Stimulated activated CD8-positive, alpha-beta memory T cell treated with anti-CD3 and anti-CD28 coated beads, Interleukin-12 subunit alpha, Interleukin-12 subunit beta, amount 100 ng/mL, for 4 hours (primary cell): ENCODE results near the gene UBAP2.
"Not testable (repeated sequence)": the region's sequence is repeated elsewhere in the genome, so short reads cannot be mapped to it uniquely, and the experiment has no call there.

Experiments
- DNase-seq: peaks from one replicate; pipeline ENCODE4 v3.0.0-alpha.2; 2020; ENCODE audit warnings: low read depth

UBAP2 gene

DNA sequence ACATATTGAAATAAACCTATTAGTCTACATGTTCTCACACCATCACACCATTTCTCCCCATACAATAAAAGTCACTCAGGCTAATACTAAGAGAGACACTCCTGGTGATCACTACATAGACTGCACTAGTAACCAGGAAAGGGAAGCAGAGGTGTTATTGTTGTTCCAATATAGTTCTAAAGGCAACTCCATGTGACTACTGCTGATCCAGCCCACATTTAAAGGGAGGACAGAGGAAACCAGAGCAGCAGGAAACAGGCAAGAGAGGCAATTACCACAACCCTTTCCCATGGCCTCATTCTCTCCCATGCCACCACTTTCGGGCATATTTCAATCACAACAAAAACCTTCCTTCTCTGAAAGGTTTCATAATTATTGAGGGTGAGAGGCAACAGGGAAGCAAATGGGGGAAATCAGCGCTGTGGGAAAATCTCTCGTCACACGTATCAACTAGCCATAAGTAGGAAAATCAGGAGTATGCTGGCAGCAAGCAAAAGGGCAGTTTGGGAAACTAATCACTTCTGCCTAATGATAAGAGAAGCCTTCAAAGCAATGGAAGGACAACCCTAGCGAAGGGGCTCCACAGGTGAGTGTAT is 1.8 kb downstream of the UBAP2 start:
- no peak for DNase-seq

- DNase-seq, result no peak
Measured at GRCh38 chr9:34045903-34046302, 2.8 kb downstream of the UBAP2 start.

DNA sequence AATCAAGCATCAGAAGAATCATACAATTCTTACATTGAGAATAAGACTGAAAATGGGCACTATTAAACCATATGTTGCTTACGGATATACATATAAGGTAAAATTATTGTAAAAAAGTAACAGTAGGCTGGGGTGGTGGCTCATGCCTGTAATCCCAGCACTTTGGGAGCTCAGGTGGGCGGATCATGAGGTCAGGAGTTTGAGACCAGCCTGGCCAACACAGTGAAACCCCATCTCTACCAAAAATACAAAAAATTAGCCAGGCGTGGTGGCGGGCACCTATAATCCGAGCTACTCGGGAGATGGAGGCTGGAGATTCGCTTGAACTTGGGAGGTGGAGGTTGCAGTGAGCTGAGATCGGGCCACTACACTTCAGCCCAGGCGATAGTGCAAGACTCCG is 6.6 kb downstream of the UBAP2 start:
- DNase-seq, result not testable (repeated sequence)

- not testable (repeated sequence) for DNase-seq
Measured at GRCh38 chr9:34038851-34039250, 9.8 kb downstream of the UBAP2 start.

DNA sequence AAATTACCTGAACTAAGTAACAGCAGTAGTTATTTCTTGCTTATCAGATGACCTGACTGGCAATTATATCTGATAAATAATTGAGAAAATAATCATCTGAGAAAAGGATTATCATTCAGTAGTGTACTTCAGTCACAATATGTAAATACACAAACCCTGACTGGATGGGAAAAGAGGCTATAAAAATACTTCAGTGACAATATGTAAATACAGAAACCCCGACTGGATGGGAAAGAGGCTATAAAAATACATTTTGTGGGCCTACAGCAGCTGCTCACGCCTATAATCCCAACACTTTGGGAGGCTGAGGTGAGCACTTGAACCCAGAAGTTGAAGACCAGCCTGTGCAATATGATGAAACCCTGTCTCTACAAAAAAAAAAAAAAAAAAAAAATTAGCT is 11.1 kb downstream of the UBAP2 start:
- DNase-seq, result no peak

- no peak for DNase-seq
Measured at GRCh38 chr9:34036625-34037024, 12.1 kb downstream of the UBAP2 start.

DNA sequence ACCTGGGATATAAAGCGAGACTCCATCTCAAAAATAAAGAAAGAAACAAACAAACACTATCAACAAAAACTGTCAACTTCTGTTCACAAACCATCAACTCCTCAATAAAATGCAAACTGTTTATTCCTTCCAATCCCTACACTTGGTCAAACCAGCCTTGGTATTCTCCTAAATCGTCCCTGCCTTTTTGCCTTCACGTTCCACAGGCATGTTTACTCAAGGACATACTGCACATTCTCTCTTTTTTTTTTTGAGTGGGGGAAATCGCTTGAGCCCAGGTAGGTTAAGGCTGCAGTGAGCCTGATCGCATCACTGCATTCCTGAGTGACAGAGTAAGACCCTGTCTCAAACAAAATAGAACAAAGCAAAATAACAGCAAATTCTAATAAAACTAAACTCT is 13.0 kb downstream of the UBAP2 start:
- DNase-seq, result no peak

DNA sequence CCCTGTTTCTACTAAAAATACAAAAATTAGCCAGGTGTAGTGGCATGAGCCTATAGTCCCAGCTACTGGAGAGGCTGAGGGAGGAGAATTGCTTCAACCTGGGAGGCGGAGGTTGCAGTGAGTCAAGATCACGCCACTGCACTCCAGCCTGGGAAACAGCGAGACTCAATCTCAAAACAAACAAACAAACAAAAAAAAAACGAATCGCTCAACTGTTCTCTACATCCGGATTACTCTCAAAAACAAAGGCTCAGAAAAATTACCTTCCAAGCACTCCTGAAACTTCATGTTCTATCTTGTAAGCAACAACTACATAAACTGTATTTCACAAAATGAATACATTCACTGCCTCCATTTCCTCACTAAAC is 14.0 kb downstream of the UBAP2 start:
- DNase-seq, result no peak

DNA sequence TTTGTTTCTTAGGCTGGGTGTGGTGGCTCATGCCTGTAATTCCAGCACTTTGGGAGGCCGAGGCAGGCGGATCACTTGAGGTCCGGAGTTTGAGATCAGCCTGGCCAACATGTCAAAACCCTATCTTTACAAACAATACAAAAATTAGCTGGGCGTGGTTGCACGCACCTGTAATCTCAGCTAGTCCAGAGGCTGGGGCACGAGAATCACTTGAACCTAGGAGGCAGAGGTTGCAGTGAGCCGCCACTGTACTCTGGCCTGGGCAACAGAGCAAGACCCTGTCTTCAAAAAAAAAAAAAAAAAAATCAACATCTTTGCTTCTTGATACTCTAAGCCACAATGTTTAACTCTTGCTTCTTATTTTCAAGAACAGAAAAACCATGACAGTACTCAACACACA is 16.1 kb downstream of the UBAP2 start:
- no peak for DNase-seq

- DNase-seq, result no peak
Measured at GRCh38 chr9:34027845-34028574, 20.7 kb downstream of the UBAP2 start.

DNA sequence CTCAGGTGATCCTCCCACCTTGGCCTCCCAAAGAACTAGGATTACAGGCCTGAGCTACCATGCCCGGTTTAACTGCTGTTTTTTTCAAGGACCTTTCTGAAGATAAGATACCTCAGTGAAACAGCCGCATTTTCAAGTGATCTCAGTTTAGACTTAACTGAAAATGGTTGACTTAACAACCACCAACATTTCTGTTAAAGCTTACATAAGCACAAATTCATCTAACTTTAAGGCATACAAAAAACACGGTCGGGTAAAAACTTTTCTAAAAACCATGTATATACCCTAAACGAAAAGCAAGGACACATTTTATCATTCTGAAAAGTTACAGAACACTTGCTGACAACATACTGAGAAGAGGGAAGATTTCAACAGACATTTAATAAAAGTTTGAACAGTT is 22.9 kb downstream of the UBAP2 start:
- no peak for DNase-seq

DNA sequence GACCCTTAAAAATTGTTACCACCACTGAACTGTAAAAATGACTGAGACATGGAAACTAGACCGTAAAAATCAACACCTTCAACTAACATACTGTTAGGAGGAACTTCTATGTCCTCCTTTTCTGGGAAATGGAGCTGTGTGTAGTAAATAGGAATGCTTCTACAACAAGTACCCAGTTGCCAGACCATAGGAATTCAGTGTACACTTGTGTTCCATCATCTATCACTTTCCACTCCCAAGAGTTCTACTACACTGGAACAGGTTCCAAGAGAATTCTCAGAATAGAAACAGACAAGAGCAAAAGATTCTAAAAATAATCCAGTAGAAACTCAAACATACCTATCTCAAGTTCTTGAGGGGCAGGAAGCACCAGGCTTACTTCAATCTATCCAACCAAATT is 23.6 kb downstream of the UBAP2 start:
- DNase-seq, result no peak

DNA sequence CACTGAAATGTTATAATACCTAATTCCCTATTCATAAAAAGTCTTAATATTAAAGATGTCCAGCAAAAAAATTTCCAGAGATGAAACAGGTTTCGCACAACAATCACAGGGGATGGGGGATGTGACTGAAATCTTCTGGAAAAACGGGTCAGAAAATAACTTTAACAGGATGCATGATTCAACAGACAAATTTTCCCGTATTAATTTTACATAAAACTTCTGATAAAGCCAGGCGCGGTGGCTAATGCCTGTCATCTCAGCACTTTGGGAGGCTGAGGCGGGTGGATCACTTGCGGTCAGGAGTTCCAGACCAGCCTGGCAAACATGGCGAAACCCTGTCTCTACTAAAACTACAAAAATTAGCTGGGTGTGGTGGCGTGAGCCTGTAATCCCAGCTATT is 24.2 kb downstream of the UBAP2 start:
- not testable (repeated sequence) for DNase-seq

DNA sequence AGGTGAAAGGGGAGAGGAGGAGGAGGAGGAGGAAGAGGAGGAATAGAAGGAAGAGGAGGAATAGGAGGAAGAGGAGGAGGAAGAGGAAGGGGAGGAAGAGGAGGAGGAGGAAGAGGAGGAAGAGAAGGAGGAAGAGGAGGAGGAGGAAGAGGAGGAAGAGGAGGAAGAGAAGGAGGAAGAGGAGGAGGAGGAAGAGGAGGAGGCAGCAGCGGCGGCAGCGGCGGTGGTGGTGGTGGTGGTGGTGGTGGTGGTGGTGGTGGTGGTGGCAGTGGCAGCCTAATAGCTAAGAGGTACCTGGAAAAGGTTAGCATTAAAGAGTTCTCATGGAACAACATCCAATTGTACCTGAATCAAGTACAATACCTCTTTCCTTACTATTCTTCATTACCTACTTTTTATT is 32.5 kb downstream of the UBAP2 start:
- no peak for DNase-seq

GRCh38 chr9:34010979-34011378 is 37.7 kb downstream of the UBAP2 start:
- DNase-seq, result no peak

DNA sequence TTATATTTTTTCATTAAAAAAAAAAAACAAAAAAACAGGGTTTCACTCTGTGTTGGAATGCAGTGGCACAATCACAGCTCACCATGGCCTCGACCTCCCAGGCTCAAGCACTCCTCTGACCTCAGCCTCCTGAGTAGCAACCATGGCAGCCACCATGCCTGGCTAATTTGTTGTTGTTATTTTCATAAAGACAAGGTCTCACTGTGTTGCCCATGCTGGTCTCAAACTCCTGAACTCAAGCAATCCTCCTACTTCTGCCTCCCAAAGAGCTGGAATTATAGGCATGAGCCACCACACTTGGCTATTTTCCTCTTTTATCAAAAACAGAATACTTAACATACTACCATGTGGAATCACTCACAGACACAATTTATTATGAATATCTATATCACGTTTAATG is 46.7 kb downstream of the UBAP2 start:
- DNase-seq, result no peak

- no peak for DNase-seq
Measured at GRCh38 chr9:34001298-34001697, 47.4 kb downstream of the UBAP2 start.

DNA sequence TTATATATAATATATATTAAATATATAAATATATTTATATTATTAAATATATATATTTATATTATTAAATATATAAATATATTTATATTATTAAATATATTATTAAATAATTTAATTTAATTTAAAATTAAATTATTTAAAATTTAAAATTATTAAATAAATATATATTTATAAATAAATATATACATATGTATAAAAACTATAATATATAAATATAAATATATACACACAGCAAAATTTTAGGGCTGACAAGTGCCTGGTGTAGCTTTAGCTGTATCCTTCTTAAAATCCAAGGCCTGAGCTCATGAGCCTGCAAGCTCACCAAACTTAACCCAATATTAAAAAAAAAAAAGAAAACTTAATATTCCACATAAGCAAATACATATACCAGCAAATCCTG is 53.2 kb downstream of the UBAP2 start:
- DNase-seq, result no peak

- DNase-seq, result no peak
Measured at GRCh38 chr9:33993104-33993503, 55.6 kb downstream of the UBAP2 start.

DNA sequence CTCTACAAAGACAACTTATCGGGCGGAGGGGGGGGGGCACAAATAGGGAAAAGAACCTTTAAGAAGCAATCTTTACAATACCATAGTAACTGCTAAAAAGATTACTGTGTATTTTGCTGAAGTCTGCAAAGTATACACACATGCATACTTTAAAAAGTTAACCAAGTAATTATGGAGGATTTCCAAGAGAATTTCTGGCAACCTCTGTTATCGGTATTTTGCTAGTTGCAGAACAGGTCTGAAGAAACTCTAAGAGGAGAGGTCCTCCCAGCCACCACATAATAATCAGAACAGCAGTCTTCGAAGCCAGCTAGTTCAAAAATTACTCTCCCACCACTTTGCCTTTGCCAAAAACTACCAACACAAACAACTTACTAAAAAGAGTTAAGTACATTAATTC is 56.1 kb downstream of the UBAP2 start:
- no peak for DNase-seq

GRCh38 chr9:33988219-33988890 is 60.3 kb downstream of the UBAP2 start:
- no peak for DNase-seq

- no peak for DNase-seq
Measured at GRCh38 chr9:33976414-33976813, 72.3 kb downstream of the UBAP2 start.

- no peak for DNase-seq
Measured at GRCh38 chr9:33972698-33973097, 76.0 kb downstream of the UBAP2 start.
